AG04450 (cell line): ENCODE results near the gene LY9. TPM values are rescaled to one million over a fixed set of nuclear protein-coding genes. Genes with fewer than 3 reads are reported as not detected.

Experiments
- CTCF ChIA-PET: fragments of 300-600, 350-600 bp; formaldehyde crosslinking; extraction: SDS; loops from one replicate; lab custom pipeline; 2022; ENCODE audit warnings: antibody characterized with exemption, inconsistent platforms; lab: Charles Lee
- POLR2A ChIA-PET: fragments of 350-600 bp; formaldehyde crosslinking; extraction: SDS; loops from one replicate; lab custom pipeline; 2021; ENCODE audit warnings: antibody characterized with exemption, inconsistent platforms; lab: Yijun Ruan, JAX
- DNase-seq: peaks from one replicate; pipeline ENCODE4 v3.0.0-alpha.2; 2011; ENCODE audit warnings: low read depth, low spot score
- H3K27ac ChIP-seq: one replicate; pipeline ENCODE4 v1.5.1; 2012; ENCODE audit warnings: low read depth, low read length, control low read depth
- H3K27me3 ChIP-seq: one replicate; pipeline ENCODE4 v1.6.0; 2012; ENCODE audit warnings: low read length; ENCODE audit not compliant: control insufficient read depth, insufficient read depth
- H3K4me3 ChIP-seq: 2 replicates; pipeline ENCODE4 v1.5.1; 2011; ENCODE audit warnings: mild to moderate bottlenecking, low read depth, low read length, control low read depth
- H3K9me3 ChIP-seq: 2 replicates; pipeline ENCODE4 v1.5.1; 2012; ENCODE audit warnings: low read length; ENCODE audit not compliant: control insufficient read depth, insufficient read depth
- CTCF ChIP-seq: IDR thresholded peaks from 2 replicates; pipeline ENCODE4 v1.5.1; 2011; ENCODE audit warnings: low read depth, low read length, control low read depth, inconsistent platforms
- polyA plus RNA-seq: library from polyadenylated mRNA; depleted of rRNA; stranded (reverse); fragments of >200 nt; gene quantifications from 2 replicates; pipeline ENCODE4 v1.2.3, GENCODE V29; 2011

The LY9 gene
- polyA plus RNA-seq, 1 experiment, result not detected

GRCh38 chr1:160768295-160768657 lies 27.7 kb upstream of the LY9 start:
- DNase-seq, result no peak
- Histone ChIP-seq H3K4me3 (no peak overlapping the region), H3K27me3 (peaks cover 3% of the 10 kb centered on the region), H3K27ac (no peak overlapping the region), H3K9me3 (no peaks in the 10 kb centered on the region)
- peak; percentile 20; the same call in 1 of the 2 replicates for TF ChIP-seq CTCF
- ChIA-PET POLR2A (no interaction called here), CTCF (interaction anchor here (1.0 to 1.4 kb wide), 3 partner anchors 9 to 41 kb away, joined by 3 to 6 read pairs (median 3); no protein-coding TSS in a partner anchor)

- CTCF ChIA-PET, result no interaction called here
- Histone ChIP-seq H3K27ac (no peak overlapping the region), H3K4me3 (no peak overlapping the region), H3K27me3 (peaks cover 3% of the 10 kb centered on the region), H3K9me3 (no peaks in the 10 kb centered on the region)
- POLR2A ChIA-PET, result no interaction called here
- no peak for DNase-seq
- no peak for TF ChIP-seq CTCF
These were observed 23.6 kb upstream of the LY9 start for GRCh38 chr1:160772331-160772730.

- Histone ChIP-seq H3K4me3 (no peak overlapping the region), H3K27ac (no peak overlapping the region), H3K9me3 (no peaks in the 10 kb centered on the region), H3K27me3 (peaks cover 3% of the 10 kb centered on the region)
- POLR2A ChIA-PET, result no interaction called here
- CTCF ChIA-PET, result no interaction called here
- no peak for DNase-seq
- no peak for TF ChIP-seq CTCF
These were observed 22.9 kb upstream of the LY9 start for GRCh38 chr1:160773093-160773492.

- peaks cover 3% of the 10 kb centered on the region for H3K27me3 ChIP-seq
- H3K4me3 ChIP-seq, result no peak overlapping the region
- H3K9me3 ChIP-seq, result no peaks in the 10 kb centered on the region
- POLR2A ChIA-PET, result no interaction called here
- no peak overlapping the region for H3K27ac ChIP-seq
- no peak for DNase-seq
- TF ChIP-seq CTCF, result no peak
- CTCF ChIA-PET, result no interaction called here
These were observed 20.9 kb upstream of the LY9 start for GRCh38 chr1:160774886-160775719.

- no peak for DNase-seq
- Histone ChIP-seq H3K4me3 (no peak overlapping the region), H3K27ac (no peak overlapping the region), H3K9me3 (no peaks in the 10 kb centered on the region), H3K27me3 (no peaks in the 10 kb centered on the region)
- POLR2A ChIA-PET, result no interaction called here
- TF ChIP-seq CTCF, result no peak
- CTCF ChIA-PET, result no interaction called here
These were observed 19.8 kb upstream of the LY9 start for GRCh38 chr1:160776178-160776577.
